ENCODE data around the gene STK16. TPM values are rescaled to one million over a fixed set of nuclear protein-coding genes. Genes with fewer than 3 reads are reported as not detected.

The STK16 gene
- polyA plus RNA-seq, 3 donors, result 16.7 to 40.7 (median 17.8) TPM

GRCh38 chr2:219230059-219230540, 15.2 kb upstream of the STK16 start:
- Histone ChIP-seq H3K9me3 (replicated peaks in 1 of 2; ENCODE audit: control insufficient read depth in 1 of 2, insufficient read depth in 1 of 2, low read length in 2 of 2) (no peaks in the 10 kb centered on the region), H2AFZ (ENCODE audit: insufficient read depth, low read depth, low read length, poor library complexity, severe bottlenecking) (peak overlapping the region; percentile 82), H3K4me3 (replicated peaks in 1 of 3; ENCODE audit: low read depth in 2 of 3, low read length in 3 of 3) (peak overlapping the region; percentile 80 to 89 (median 81)), H3K79me2 (ENCODE audit: insufficient read depth, low read length) (peaks cover 27% of the 10 kb centered on the region), H3K36me3 (replicated peaks in 1 of 2; ENCODE audit: control insufficient read depth in 1 of 2, insufficient read depth in 2 of 2, low read length in 2 of 2) (peaks cover 32 to 48% of the 10 kb centered on the region in 2 donors), H4K20me1 (ENCODE audit: insufficient read depth, low read length) (peaks cover 45% of the 10 kb centered on the region), H3K9ac (ENCODE audit: insufficient read depth, low read length, poor library complexity, severe bottlenecking) (peak overlapping the region; percentile 89), H3K4me1 (ENCODE audit: control insufficient read depth in 1 of 2, insufficient read depth in 2 of 2, low read length in 2 of 2) (peaks cover 40 to 42% of the 10 kb centered on the region in 2 donors), H3K27me3 (ENCODE audit: control insufficient read depth in 2 of 2, insufficient read depth in 2 of 2, low read length in 2 of 2) (peaks cover 0 to 10% of the 10 kb centered on the region in 2 donors), H3K27ac (ENCODE audit: low read depth in 1 of 2, low read length in 2 of 2) (peak overlapping the region; percentile 67 to 86), H3K4me2 (replicated peaks; ENCODE audit: extremely low read depth, low read length, poor library complexity, severe bottlenecking) (peak overlapping the region; percentile 96)
- under 1% methylated on average over 24 of the region's 24 CpGs for WGBS (ENCODE audit: insufficient coverage)
- peak overlapping the region; percentile 95 to 98 for H3K4me3 Mint-ChIP-seq
- peak in 2 of 3 donors; percentile 47 to 54 for DNase-seq
- intact Hi-C loops (cut with micrococcal nuclease), result loop anchor here in 1 of 2 donors (2.0 kb wide), 1 partner anchor 19 kb away; no protein-coding TSS in a partner anchor
- H3K4me1 Mint-ChIP-seq, result peaks cover 45% of the 10 kb centered on the region
- peak overlapping the region; percentile 88 to 99 (median 96) for H3K27ac Mint-ChIP-seq
- H3K36me3 Mint-ChIP-seq, result peaks cover 54 to 63% of the 10 kb centered on the region in 2 donors
- TF ChIP-seq CTCF (IDR thresholded peaks at IDR 0.05), result no peak
- H3K9me3 Mint-ChIP-seq, result peaks cover 0 to 5% (median 0%) of the 10 kb centered on the region in 7 donors
- H3K27me3 Mint-ChIP-seq (ENCODE audit: low read depth in 3 of 3), result peaks cover 14 to 22% (median 16%) of the 10 kb centered on the region in 3 donors

GRCh38 chr2:219234331-219234730, 10.9 kb upstream of the STK16 start:
- TF ChIP-seq CTCF (IDR thresholded peaks at IDR 0.05), result no peak
- no peaks in the 10 kb centered on the region for H3K27me3 Mint-ChIP-seq (ENCODE audit: low read depth in 3 of 3)
- H3K36me3 Mint-ChIP-seq, result peaks cover 72 to 75% of the 10 kb centered on the region in 2 donors
- Histone ChIP-seq H4K20me1 (ENCODE audit: insufficient read depth, low read length) (peaks cover 4% of the 10 kb centered on the region), H3K4me1 (ENCODE audit: control insufficient read depth in 1 of 2, insufficient read depth in 2 of 2, low read length in 2 of 2) (peaks cover 10 to 11% of the 10 kb centered on the region in 2 donors), H3K79me2 (ENCODE audit: insufficient read depth, low read length) (peaks cover 5% of the 10 kb centered on the region), H3K27me3 (ENCODE audit: control insufficient read depth in 2 of 2, insufficient read depth in 2 of 2, low read length in 2 of 2) (no peaks in the 10 kb centered on the region), H3K36me3 (replicated peaks in 1 of 2; ENCODE audit: control insufficient read depth in 1 of 2, insufficient read depth in 2 of 2, low read length in 2 of 2) (peaks cover 66 to 78% of the 10 kb centered on the region in 2 donors), H3K9me3 (replicated peaks in 1 of 2; ENCODE audit: control insufficient read depth in 1 of 2, insufficient read depth in 1 of 2, low read length in 2 of 2) (no peaks in the 10 kb centered on the region), H3K27ac (ENCODE audit: low read depth in 1 of 2, low read length in 2 of 2) (no peak overlapping the region), H3K4me3 (replicated peaks in 1 of 3; ENCODE audit: low read depth in 2 of 3, low read length in 3 of 3) (no peak overlapping the region), H2AFZ (ENCODE audit: insufficient read depth, low read depth, low read length, poor library complexity, severe bottlenecking) (no peak overlapping the region), H3K9ac (ENCODE audit: insufficient read depth, low read length, poor library complexity, severe bottlenecking) (no peak overlapping the region), H3K4me2 (replicated peaks; ENCODE audit: extremely low read depth, low read length, poor library complexity, severe bottlenecking) (no peak overlapping the region)
- DNase-seq, result no peak
- H3K4me1 Mint-ChIP-seq, result peaks cover 13% of the 10 kb centered on the region
- H3K4me3 Mint-ChIP-seq, result no peak overlapping the region
- 96% methylated on average over 3 of the region's 3 CpGs for WGBS (ENCODE audit: insufficient coverage)
- no peak overlapping the region for H3K27ac Mint-ChIP-seq
- peaks cover 0 to 2% (median 0%) of the 10 kb centered on the region in 7 donors for H3K9me3 Mint-ChIP-seq
- intact Hi-C loops (cut with micrococcal nuclease), result no loop called here
